A549 (cell line): Measurements from ENCODE around the gene SNAPC2. TPM values are rescaled to one million over a fixed set of nuclear protein-coding genes. Genes with fewer than 3 reads are reported as not detected.

Source experiments
- ATAC-seq, 2 experiments: fragments of 200-7000 bp in 1 of 2; fragments of >200 bp in 1 of 2; cut with Nextera tagmentation in 1 of 2; cut with Tn5 transposase in 1 of 2; 3 replicates each; pipeline versions ENCODE4 v1.8.0 to v1.9.1; 2018 to 2020; ENCODE audit warnings: mild to moderate bottlenecking in 1 of 2, moderate library complexity in 1 of 2
- CTCF ChIA-PET: fragments of 300-600 bp; sonication (Branson Sonifier 250); formaldehyde crosslinking; extraction: SDS; loops from one replicate; lab custom pipeline; 2021; ENCODE audit warnings: antibody characterized with exemption, inconsistent platforms; lab: Yijun Ruan, JAX
- POLR2A ChIA-PET: fragments of 350-600 bp; formaldehyde crosslinking; extraction: SDS; loops from one replicate; lab custom pipeline; 2021; ENCODE audit warnings: antibody characterized with exemption, inconsistent platforms; lab: Yijun Ruan, JAX
- DNase-seq, 2 experiments: peaks; one replicate each; pipeline versions ENCODE4 v3.0.0 to v3.0.0-alpha.2; 2011 to 2016; ENCODE audit warnings: low read depth in 1 of 2, low spot score in 1 of 2
- FAIRE-seq: peaks from 2 replicates; lab custom pipeline; 2011; peaks lifted over from hg19 to GRCh38; lab: Jason Lieb, UNC
- H3K27ac ChIP-seq, 2 experiments: fragments of >200 bp; sonication (Bioruptor Twin); formaldehyde crosslinking; 3 replicates each; pipeline ENCODE4 v1.5.1; 2016 to 2017
- H3K4me1 ChIP-seq: fragments of >200 bp; sonication (Bioruptor Twin); formaldehyde crosslinking; 3 replicates; pipeline ENCODE4 v1.6.1; 2016
- H3K4me2 ChIP-seq: fragments of >200 bp; sonication (Bioruptor Twin); formaldehyde crosslinking; 3 replicates; pipeline ENCODE4 v1.6.1; 2016
- H3K4me3 ChIP-seq: fragments of >200 bp; sonication (Bioruptor Twin); formaldehyde crosslinking; 3 replicates; pipeline ENCODE4 v1.5.1; 2016
- H3K9me3 ChIP-seq: fragments of >200 bp; sonication (Bioruptor Twin); formaldehyde crosslinking; 3 replicates; pipeline ENCODE4 v1.6.1; 2016
- CBX2 ChIP-seq: fragments of 200-600 bp; sonication (generic); IDR thresholded peaks from 2 replicates; pipeline ENCODE4 v1.6.1; 2016; ENCODE audit warnings: low read depth, mild to moderate bottlenecking, borderline replicate concordance
- CBX8 ChIP-seq: fragments of 200-600 bp; sonication (generic); IDR thresholded peaks from 2 replicates; pipeline ENCODE4 v1.6.1; 2016
- CHD2 ChIP-seq: fragments of 150-350 bp; IDR thresholded peaks from 2 replicates; pipeline ENCODE4 v1.6.1; 2014; ENCODE audit warnings: low read length; ENCODE audit not compliant: partially characterized antibody
- CHD4 ChIP-seq: fragments of 200-600 bp; sonication (generic); IDR thresholded peaks from 2 replicates; pipeline ENCODE4 v1.6.1; 2016; ENCODE audit warnings: antibody characterized with exemption, mild to moderate bottlenecking, borderline replicate concordance
- CTCF ChIP-seq: fragments of >200 bp; sonication (Bioruptor Twin); formaldehyde crosslinking; IDR thresholded peaks from 3 replicates; pipeline ENCODE4 v1.5.1; 2016
- E2F6 ChIP-seq: IDR thresholded peaks from 2 replicates; pipeline ENCODE4 v1.6.1; 2012; ENCODE audit warnings: low read depth, borderline replicate concordance
- EHF ChIP-seq: fragments of 250-450 bp; sonication (Bioruptor Pico); IDR thresholded peaks from 2 replicates; pipeline ENCODE4 v1.5.0; 2020; ENCODE audit warnings: mild to moderate bottlenecking
- ELK1 ChIP-seq: fragments of 150-350 bp; IDR thresholded peaks from 2 replicates; pipeline ENCODE4 v1.6.1; 2014; ENCODE audit warnings: low read depth, mild to moderate bottlenecking, low read length
- EP300 ChIP-seq, 2 experiments: fragments of >200 bp; sonication (Bioruptor Twin); formaldehyde crosslinking; IDR thresholded peaks; 2 replicates in 1 of 2; 3 replicates in 1 of 2; pipeline ENCODE4 v1.6.1; 2016 to 2017
- FOSB ChIP-seq: fragments of 250-450 bp; sonication (Bioruptor Pico); IDR thresholded peaks from 2 replicates; pipeline ENCODE4 v1.5.0; 2020; ENCODE audit warnings: mild to moderate bottlenecking, moderate library complexity
- HEYL ChIP-seq: fragments of 250-450 bp; sonication (Bioruptor Pico); IDR thresholded peaks from 2 replicates; pipeline ENCODE4 v1.8.0; 2021; ENCODE audit warnings: mild to moderate bottlenecking, moderate library complexity
- HOXB5 ChIP-seq: fragments of 250-450 bp; sonication (Bioruptor Pico); IDR thresholded peaks from 2 replicates; pipeline ENCODE4 v1.5.0; 2020; ENCODE audit warnings: mild to moderate bottlenecking, moderate library complexity
- JUN ChIP-seq, 2 experiments: fragments of >200 bp; sonication (Bioruptor Twin); formaldehyde crosslinking; IDR thresholded peaks; 2 replicates in 1 of 2; 3 replicates in 1 of 2; pipeline ENCODE4 v1.6.1; 2016 to 2017
- KDM1A ChIP-seq: fragments of 200-600 bp; sonication (generic); IDR thresholded peaks from 2 replicates; pipeline ENCODE4 v1.6.1; 2016; ENCODE audit warnings: low read depth, mild to moderate bottlenecking
- MAX ChIP-seq: IDR thresholded peaks from 2 replicates; pipeline ENCODE4 v1.6.1; 2012
- MYC ChIP-seq: IDR thresholded peaks from 2 replicates; pipeline ENCODE4 v1.6.1; 2012; ENCODE audit warnings: mild to moderate bottlenecking, inconsistent platforms, low read length, improper control_type of control experiment, borderline replicate concordance
- NFE2L2 ChIP-seq: fragments of 150-350 bp; conservative IDR thresholded peaks from 2 replicates; pipeline ENCODE4 v1.6.1; 2014; ENCODE audit warnings: low read length
- POLR2A ChIP-seq: IDR thresholded peaks from 2 replicates; pipeline ENCODE4 v1.6.1; 2012; ENCODE audit warnings: mild to moderate bottlenecking, low read length
- RAD21 ChIP-seq, 2 experiments: fragments of >200 bp in 1 of 2; sonication (Bioruptor Twin) in 1 of 2; formaldehyde crosslinking in 1 of 2; IDR thresholded peaks in 1 of 2; conservative IDR thresholded peaks in 1 of 2; 2 replicates in 1 of 2; 3 replicates in 1 of 2; pipeline ENCODE4 v1.6.1; 2012 to 2018; ENCODE audit warnings: inconsistent platforms in 1 of 2
- REST ChIP-seq: fragments of 200-600 bp; sonication (generic); IDR thresholded peaks from 2 replicates; pipeline ENCODE4 v1.6.1; 2016; ENCODE audit warnings: antibody characterized with exemption, mild to moderate bottlenecking, moderate library complexity
- SMC3 ChIP-seq: fragments of >200 bp; sonication (Bioruptor Twin); formaldehyde crosslinking; IDR thresholded peaks from 3 replicates; pipeline ENCODE4 v1.6.1; 2018; ENCODE audit warnings: inconsistent platforms
- ZFP36 ChIP-seq: fragments of 450-650 bp; IDR thresholded peaks from 2 replicates; pipeline ENCODE4 v1.6.1; 2014; ENCODE audit warnings: borderline replicate concordance; ENCODE audit not compliant: partially characterized antibody
- WGBS: methylation state at CpG from one replicate; pipeline ENCODE4 v1.1.6; 2017; ENCODE audit errors: missing lambda C conversion rate; 5-methylcytosine and 5-hydroxymethylcytosine counted together
- polyA plus RNA-seq, 4 experiments: library from polyadenylated mRNA; depleted of rRNA in 3 of 4; stranded (reverse); fragments of >200 nt; fragmentation: RNase III in 1 of 4; extraction: RNeasy Plus Mini Kit Qiagen cat#74134 plus additional on column Dnase treatment in 1 of 4; gene quantifications; 2 replicates in 3 of 4; 3 replicates in 1 of 4; pipeline ENCODE4 v1.2.3, GENCODE V29; 2011 to 2017

The SNAPC2 gene
- polyA plus RNA-seq, 2 of the 4 experiments (the other 2 are of a cell fraction) = 9.2 to 13.8 TPM

GRCh38 chr19:7902796-7903243, 17.3 kb upstream of the SNAPC2 start:
- H3K4me3 ChIP-seq = peak overlapping the region; percentile 59
- CTCF ChIA-PET = interaction anchor here (1.0 to 3.3 kb wide), 12 partner anchors 8 to 50 kb away, joined by 3 to 10 read pairs (median 4); partner anchors contain the start of gene LRRC8E
- no peak for FAIRE-seq
- POLR2A ChIA-PET = interaction anchor here (0.6 to 2.5 kb wide), 9 partner anchors 9 to 380 kb away, joined by 3 to 17 read pairs (median 4); partner anchors contain the start of genes LRRC8E, MCOLN1, SNAPC2 and TGFBR3L
- peak overlapping the region; percentile 90 to 97 for H3K27ac ChIP-seq
- WGBS = 27% methylated on average over 8 of the region's 20 CpGs
- no peaks in the 10 kb centered on the region for H3K9me3 ChIP-seq
- DNase-seq = no peak
- peaks cover 8% of the 10 kb centered on the region for H3K4me1 ChIP-seq
- ATAC-seq = peak in 1 of 2 experiments; percentile 6; a peak in 2 of 6 replicates
- TF ChIP-seq NFE2L2 (no peak), REST (no peak), EHF (CRISPR knock-in tag) (no peak), ELK1 (no peak), CBX2 (no peak), CHD2 (no peak), RAD21 (conservative IDR thresholded peaks at IDR 0.05 in 1 of 2, IDR thresholded peaks at IDR 0.05 in 1 of 2) (no peak)
- TF ChIP-seq, all 56 proteins: peak for 0
- H3K4me2 ChIP-seq = peak overlapping the region; percentile 77

GRCh38 chr19:7903244-7904073, 16.7 kb upstream of the SNAPC2 start, which contains the start of gene MAP2K7:
TSS of gene MAP2K7 (plus strand) at chr19:7903877. CDS start at chr19:7903945, 68 bp downstream.
- 0% methylated on average over 10 of the region's 89 CpGs for WGBS
- DNase-seq = peak; percentile 86 to 98
- ChIA-PET POLR2A (interaction anchor here (0.6 to 2.5 kb wide), 13 partner anchors 8 to 381 kb away, joined by 3 to 17 read pairs (median 4); partner anchors contain the start of genes LRRC8E, MCOLN1, SNAPC2 and TGFBR3L), CTCF (interaction anchor here (0.9 to 2.5 kb wide), 12 partner anchors 9 to 51 kb away, joined by 3 to 10 read pairs (median 4); partner anchors contain the start of gene LRRC8E)
- peak; percentile 65 to 83 for ATAC-seq
- peak within 1 kb of the TSS; percentile 86 for H3K4me2 ChIP-seq
- H3K4me3 ChIP-seq = peak within 1 kb of the TSS; percentile 72
- peaks cover 8% of the 10 kb centered on the region for H3K4me1 ChIP-seq
- peak within 1 kb of the TSS; percentile 90 to 97 for H3K27ac ChIP-seq
- peak; percentile 95 for FAIRE-seq
- H3K9me3 ChIP-seq = no peaks in the 10 kb centered on the region
- peak; percentile 75 to 81; a peak in 3 of 5 replicates for TF ChIP-seq JUN (IDR thresholded peaks at IDR 0.05)
- peak; percentile 17 to 39; a peak in 3 of 5 replicates for TF ChIP-seq RAD21 (conservative IDR thresholded peaks at IDR 0.05 in 1 of 2, IDR thresholded peaks at IDR 0.05 in 1 of 2)
- TF ChIP-seq KDM1A = no peak
- TF ChIP-seq FOSB (CRISPR knock-in tag) = no peak
- TF ChIP-seq CHD4 = no peak
- peak; percentile 58 for TF ChIP-seq CTCF
- no peak for TF ChIP-seq CBX8
- TF ChIP-seq ZFP36 = no peak
- 0 out of 3 replicates have a peak, but pooled peaks have one; percentile 18 for TF ChIP-seq SMC3
- no peak for TF ChIP-seq EP300 (IDR thresholded peaks at IDR 0.05)
- no peak for TF ChIP-seq HEYL
- TF ChIP-seq MYC = peak; percentile 74
- TF ChIP-seq POLR2A = peak; percentile 98
- no peak for TF ChIP-seq REST
- TF ChIP-seq E2F6 = peak; percentile 91
- TF ChIP-seq MAX = peak; percentile 92
- TF ChIP-seq HOXB5 = no peak
